NCI-H226 (cell line): ENCODE data around the gene GON4L.
"Not testable (repeated sequence)": the region's sequence is repeated elsewhere in the genome, so short reads cannot be mapped to it uniquely, and the experiment has no call there.

Experiments
- DNase-seq: peaks from one replicate; pipeline ENCODE4 v3.0.0-alpha.2; 2015

Gene GON4L

DNA sequence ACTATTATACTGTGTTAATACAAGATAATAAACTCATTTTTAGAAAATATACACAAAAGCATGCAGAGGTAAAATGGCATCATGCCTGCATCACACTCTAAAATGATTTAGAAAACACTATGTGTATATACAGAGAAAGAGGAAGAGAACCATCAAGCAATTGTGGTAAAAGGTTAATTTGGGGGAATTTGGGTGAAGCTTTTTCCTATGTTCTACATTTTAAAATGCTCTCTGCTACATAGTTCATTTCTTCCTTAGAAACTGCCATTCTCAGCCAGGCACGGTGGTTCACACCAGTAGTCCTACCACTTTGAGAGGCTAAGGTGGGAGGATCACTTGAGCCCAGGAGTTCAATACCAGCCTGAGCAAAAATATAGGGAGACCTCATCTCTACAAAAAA is 44.1 kb downstream of the GON4L start:
- no peak for DNase-seq

DNA sequence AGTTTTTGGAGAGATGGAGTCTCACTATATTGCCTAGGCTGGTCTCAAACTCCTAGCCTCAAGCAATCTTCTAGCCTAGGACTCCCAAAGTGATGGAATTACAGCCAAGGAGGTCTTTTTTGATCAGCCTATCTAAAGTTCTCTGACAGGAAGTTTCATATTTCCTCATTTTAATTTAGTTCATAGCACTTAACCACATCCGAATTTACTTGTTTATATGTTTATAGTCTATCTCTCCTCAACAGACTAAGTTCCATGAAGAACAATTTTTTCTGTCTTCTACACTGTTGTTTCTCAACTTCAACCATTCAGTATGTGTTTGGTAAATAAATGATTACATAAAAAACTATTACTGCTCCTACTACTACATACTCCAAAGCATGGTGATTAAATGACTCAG is 47.9 kb downstream of the GON4L start:
- DNase-seq, result no peak

DNA sequence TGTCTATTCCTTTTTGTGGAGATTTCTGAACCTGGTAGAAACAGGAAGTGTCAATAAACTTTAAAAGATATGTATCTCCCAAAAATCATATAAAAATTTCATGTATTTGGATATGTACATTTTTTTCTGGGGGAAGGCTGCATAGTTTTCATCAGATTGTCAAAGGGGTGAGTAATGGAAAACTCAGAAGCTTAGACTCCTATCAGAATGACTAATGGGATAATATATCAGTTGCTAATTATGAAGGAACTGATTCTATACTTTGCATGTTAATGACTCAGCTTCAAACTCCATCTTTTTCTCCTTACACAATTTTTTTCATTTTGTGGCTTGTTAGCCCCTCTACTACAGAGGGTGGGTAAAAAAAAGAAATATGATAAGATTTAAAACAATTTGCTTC is 55.9 kb downstream of the GON4L start:
- peak; percentile 33 for DNase-seq

DNA sequence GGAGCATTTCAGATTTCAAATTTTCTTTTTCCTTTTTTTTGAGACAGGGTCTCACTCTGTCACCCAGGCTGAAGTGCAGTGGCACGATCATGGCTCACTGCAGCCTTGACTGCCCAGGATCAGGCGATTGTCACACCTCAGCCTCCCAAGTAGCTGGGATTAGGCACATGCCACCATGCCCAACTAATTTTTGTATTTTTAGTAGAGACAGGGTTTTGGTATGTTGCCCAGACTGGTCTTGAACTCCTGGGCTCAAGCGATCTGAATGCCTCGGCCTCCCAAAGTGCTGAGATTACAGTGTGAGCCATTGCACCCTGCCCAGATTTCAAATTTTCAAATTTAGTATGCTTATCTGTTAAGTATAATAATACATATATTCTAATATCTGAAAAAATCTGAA is 61.4 kb downstream of the GON4L start:
- not testable (repeated sequence) for DNase-seq

GRCh38 chr1:155794605-155795245 is 62.3 kb downstream of the GON4L start:
- DNase-seq, result no peak

GRCh38 chr1:155793213-155793612 is 63.8 kb downstream of the GON4L start:
- DNase-seq, result no peak

GRCh38 chr1:155777582-155777981 is 79.4 kb downstream of the GON4L start:
- DNase-seq, result no peak

DNA sequence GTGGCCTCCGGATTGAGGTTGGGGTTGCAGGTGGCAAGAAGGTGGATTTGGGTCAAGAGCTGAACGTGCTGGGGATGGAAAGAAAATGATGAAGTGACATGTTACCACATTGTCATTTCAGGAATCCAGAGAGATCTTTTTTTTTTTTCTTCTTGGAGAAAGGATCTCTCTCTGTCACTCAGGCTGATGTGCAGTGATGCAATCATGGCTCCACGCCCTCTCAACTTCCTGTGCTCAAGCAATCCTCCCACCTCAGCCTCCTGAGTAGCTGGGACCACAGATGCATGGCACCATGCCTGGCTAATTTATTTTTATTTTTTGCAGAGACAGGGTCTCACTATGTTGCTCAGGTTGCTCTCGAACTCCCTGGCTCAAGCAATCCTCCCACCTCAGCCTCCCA is 80.6 kb downstream of the GON4L start:
- peak; percentile 75 for DNase-seq

- no peak for DNase-seq
Measured at GRCh38 chr1:155773221-155773620, 83.8 kb downstream of the GON4L start.

DNA sequence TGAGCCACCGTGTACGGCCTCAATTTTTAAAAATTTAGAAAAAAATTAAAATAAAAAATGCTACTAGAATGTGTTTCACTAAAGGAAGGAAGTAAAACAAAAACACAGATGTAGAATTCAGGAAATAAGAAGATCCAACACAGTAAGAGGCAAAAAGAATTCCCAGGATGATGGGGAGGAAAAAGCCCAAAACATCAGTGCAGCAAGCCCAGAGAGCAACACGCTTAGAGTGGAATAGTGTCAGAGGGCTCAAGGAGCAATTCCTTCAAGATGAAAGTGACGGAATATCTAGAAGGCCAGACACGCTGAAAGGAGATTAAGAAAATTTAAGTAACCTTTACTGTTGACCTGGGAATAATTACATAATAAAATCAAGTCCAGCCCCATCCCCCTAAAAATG is 87.8 kb downstream of the GON4L start:
- no peak for DNase-seq

DNA sequence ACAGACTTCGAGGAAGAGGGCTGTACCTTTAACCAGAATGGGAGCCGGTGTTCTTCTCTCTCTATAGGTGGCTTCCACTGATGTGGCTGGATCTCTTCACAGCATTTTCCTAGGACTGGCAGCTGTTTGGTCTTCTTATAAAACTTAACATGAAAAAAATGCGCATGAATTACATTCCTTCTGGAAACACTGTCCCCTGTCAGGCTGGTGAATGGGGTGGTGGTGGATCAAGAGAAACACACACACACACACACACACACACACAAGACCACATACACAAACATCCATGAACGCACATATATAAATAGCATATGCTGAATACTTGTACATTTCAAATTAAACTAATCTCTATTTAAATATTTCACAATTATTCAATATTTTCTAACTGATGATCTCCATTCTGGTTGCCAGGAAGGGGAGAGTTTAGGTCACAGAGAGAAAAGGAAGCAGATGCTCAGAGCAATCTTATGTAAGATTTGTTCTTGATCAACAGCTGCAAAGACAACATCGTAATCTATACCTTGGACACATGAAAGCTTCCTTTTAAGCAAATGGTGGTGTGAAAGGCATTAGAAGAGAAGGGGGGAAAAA is 89.5 kb downstream of the GON4L start:
- DNase-seq, result not testable (repeated sequence)

DNA sequence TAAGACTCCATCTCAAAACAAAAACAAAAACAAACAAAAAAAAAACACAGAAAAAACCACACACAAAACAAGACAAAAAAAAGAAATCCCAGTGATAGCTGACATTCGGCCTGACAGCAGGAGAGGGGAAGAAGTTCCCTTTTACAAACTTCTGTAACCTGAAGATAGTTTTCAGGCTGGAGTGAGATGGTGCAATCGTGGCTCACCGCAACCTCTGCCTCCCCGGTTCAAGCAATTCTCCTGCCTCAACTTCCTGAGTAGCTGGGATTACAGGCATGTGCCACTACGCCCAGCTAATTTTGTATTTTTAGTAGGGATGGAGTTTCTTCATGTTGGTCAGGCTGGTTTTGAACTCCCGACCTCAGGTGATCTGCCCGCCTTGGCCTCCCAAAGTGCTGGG is 93.0 kb downstream of the GON4L start:
- DNase-seq, result not testable (repeated sequence)

DNA sequence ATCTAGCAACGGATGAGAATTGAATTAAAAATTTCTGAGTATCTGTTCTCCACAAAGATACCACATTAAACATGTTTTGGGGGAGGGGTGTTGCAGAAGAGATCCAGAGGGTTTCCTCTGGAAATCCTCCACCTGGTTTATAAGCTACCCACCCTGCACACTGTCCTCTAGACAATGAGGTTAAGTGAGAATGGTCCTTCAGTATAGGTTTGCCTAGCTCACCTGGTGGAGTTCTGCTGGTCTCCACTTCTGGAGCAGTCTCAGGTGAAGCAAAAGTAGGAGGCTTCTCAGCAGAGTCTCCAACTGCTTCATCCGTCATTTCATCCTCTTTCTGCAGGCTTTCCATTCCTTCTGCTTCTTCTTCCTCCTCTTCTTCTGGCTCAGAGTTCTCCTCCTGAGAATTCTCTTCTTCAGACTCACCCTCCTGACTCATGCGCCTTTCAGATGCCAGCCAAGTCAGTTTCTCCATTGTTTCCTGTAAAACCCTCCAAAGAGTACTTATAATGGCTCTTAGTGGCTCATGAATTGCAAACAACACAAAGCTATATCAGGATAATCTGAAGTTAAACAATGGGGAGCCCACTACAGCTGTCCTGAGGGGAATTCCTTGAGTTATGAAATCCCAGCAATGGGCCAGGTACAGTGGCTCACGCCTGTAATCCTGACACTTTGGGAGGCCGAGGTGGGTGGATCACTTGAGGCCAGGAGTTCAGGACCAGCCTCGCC is 93.8 kb downstream of the GON4L start:
- peak; percentile 93 for DNase-seq

DNA sequence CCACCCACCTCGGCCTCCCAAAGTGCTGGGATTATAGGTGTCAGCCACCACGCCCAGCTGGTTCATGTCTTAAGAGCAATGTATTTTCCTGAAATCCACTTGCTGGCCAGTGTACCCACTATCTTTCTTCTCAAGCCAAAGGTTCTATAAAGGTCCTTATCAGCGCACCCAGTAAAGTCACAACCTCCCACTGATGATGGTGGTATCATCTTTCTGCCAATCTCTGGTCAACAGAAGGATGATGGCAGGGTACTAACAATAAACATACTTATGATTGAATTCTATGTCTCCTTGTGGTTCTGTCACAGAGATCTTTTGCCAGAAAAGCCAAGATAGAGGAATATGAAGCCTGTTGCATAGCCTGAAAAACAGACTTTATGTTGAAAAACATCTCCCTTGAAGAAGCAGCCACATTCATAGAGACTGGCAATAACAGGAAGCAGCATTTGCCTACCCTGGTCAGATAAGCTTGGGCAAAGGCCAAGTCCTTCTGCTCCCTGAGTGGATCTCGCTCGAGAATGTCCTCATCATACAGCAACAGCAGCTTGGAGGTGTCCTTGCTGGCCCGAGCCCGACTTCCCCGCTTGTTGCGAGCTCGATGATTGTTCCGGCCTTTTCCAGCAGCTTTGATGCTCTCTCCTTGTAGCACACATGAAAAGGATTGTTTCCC is 95.1 kb downstream of the GON4L start:
- peak; percentile 9 for DNase-seq

- peak; percentile 18 for DNase-seq
Measured at GRCh38 chr1:155760751-155761475, 96.1 kb downstream of the GON4L start.

DNA sequence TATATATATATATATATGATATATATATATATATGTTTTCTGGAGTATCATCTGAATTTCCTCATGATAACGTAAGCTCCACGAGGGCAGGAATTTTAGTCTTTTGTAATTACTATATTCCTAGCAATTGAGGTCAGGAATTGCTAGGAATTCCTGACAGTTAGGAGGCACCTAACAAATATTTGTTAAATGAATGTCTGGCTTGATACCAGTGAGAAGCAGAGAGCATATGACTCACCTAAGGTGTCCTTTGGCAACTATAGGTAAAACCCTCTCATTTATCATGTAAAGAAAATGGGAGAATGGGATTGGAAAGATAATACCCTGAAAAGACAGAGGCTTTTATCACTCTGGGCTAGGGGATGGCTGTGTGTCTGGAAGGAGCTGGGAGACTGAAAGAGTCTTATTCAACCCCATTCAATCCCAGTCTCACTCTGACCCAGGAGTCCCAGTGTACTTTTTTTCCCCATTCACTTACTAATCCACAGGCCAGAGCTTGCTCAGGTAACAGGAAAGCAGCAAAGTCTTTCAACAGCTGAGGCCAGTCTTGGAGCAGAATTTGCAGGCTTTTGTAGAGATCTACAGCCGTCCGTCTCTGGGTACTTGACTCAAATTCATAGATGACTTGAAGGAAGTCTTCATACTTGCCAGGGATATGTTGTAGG is 96.9 kb downstream of the GON4L start:
- peak; percentile 72 for DNase-seq

- not testable (repeated sequence) for DNase-seq
Measured at GRCh38 chr1:155759017-155759416, 98.0 kb downstream of the GON4L start.

- DNase-seq, result not testable (repeated sequence)
Measured at GRCh38 chr1:155748141-155748540, 108.9 kb downstream of the GON4L start.

DNA sequence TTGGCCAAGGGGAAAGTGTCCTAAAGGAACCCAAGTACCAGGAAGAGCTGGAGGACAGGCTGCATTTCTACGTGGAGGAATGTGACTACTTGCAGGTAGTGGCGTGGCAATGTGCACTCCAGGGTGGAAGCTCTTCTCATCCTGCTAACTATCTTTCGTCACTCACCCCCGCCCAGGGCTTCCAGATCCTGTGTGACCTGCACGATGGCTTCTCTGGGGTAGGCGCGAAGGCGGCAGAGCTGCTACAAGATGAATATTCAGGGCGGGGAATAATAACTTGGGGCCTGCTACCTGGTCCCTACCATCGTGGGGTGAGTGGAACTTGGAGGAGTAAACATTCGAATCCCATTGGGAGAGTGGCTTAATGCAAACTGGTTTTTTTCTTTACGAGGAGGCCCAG is 109.4 kb downstream of the GON4L start:
- not testable (repeated sequence) for DNase-seq

DNA sequence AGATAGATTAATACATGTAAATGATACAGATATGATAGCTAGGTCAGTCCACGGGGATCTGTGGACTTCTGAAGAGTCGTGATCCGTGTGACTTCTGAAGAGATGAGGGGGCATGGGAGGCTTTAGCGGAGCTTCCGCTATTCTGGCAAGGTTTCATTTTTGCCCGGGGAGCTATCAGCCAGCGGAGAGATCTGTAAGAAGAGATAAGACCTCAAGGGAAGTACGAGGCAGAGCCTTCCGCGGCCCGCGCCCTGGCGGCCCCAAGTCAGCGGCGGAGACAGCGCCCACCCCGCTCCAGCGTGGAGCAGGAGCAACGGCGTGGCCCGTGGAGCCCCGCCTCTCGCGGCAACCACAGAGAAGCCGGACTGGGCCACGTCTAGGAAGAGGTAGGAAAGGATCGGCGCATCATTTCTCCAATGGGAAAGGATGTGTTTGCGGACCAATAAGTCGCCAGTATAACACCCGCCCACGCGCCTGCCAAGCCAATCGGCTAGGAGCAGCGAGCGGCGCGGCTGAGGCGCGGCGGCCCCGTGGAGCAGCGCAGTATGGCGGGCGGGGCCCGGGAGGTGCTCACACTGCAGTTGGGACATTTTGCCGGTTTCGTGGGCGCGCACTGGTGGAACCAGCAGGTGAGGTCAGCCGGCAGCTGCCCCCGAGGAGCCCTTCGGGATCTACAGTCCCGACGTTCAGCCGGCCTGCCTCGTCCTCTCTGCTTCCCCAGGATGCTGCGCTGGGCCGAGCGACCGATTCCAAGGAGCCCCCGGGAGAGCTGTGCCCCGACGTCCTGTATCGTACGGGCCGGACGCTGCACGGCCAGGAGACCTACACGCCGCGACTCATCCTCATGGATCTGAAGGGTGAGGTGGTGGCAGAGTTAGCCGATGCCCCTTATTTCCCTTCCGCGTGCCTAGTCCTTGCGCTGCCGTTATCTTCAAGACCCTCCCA is 111.5 kb downstream of the GON4L start:
- peak; percentile 97 for DNase-seq

DNA sequence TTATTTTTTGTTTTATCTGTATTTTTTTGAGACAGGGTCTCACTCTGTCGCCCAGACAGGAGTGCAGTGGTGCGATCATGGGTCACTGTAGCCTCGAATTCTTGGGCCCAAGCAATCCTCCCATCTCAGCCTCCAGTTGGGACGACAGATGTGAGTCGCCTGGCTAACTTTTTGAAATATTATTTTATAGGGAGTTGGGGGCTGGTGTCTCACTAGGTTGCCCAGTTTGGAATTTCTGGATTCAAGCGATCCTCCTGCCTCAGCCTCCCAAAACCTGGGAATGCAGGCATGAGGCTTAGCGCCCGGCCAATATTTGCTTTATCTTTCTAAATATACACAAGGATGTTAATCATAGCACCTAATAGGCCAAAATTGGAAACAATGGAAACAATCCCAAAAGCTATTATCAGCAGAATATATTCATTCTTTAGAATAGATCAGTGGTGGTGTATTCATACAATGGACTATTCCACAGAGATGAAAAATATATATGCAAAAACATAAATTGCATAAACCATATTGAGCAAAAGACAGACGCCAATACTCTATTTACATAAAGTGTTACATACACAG is 112.2 kb downstream of the GON4L start:
- DNase-seq, result no peak
